ENCODE results near the gene NRL. TPM values are rescaled to one million over a fixed set of nuclear protein-coding genes. Genes with fewer than 3 reads are reported as not detected.

The NRL gene
- total and polyA plus RNA-seq, 8 donors, result 0.37 to 2.4 (median 1.4) TPM

- TF ChIP-seq, protein P1, sequence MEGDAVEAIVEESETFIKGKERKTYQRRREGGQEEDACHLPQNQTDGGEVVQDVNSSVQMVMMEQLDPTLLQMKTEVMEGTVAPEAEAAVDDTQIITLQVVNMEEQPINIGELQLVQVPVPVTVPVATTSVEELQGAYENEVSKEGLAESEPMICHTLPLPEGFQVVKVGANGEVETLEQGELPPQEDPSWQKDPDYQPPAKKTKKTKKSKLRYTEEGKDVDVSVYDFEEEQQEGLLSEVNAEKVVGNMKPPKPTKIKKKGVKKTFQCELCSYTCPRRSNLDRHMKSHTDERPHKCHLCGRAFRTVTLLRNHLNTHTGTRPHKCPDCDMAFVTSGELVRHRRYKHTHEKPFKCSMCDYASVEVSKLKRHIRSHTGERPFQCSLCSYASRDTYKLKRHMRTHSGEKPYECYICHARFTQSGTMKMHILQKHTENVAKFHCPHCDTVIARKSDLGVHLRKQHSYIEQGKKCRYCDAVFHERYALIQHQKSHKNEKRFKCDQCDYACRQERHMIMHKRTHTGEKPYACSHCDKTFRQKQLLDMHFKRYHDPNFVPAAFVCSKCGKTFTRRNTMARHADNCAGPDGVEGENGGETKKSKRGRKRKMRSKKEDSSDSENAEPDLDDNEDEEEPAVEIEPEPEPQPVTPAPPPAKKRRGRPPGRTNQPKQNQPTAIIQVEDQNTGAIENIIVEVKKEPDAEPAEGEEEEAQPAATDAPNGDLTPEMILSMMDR (IDR thresholded peaks at IDR 0.05), result no peak
- no peaks in the 10 kb centered on the region for H3K9me3 ChIP-seq
- FAIRE-seq, result no peak
- H3K4me3 ChIP-seq, result no peak overlapping the region
- intact Hi-C loops (cut with DNase I), result no loop called here
- WGBS, 2 donors, result 95 to 98% methylated on average over 10 of the region's 10 CpGs
- H3K36me3 ChIP-seq, result no peaks in the 10 kb centered on the region
- H3K27me3 ChIP-seq, result no peaks in the 10 kb centered on the region
- H3K27ac ChIP-seq, result no peak overlapping the region
- H3K4me1 ChIP-seq, result peaks cover 8 to 13% (median 9%) of the 10 kb centered on the region in 3 donors
- peak in 2 of 6 donors; percentile 30 to 39 for DNase-seq
- no peak for ATAC-seq
Measured at GRCh38 chr14:24060443-24060842, 54.3 kb downstream of the NRL start.

- Histone ChIP-seq H3K4me1 (peaks cover 8 to 13% (median 9%) of the 10 kb centered on the region in 3 donors), H3K4me3 (no peak overlapping the region), H3K36me3 (no peaks in the 10 kb centered on the region), H3K27me3 (no peaks in the 10 kb centered on the region), H3K27ac (no peak overlapping the region), H3K9me3 (no peaks in the 10 kb centered on the region)
- intact Hi-C loops (cut with DNase I), result loop anchor here in 2 of 3 donors (5.0 kb wide), 1 partner anchor 32 kb away; the partner anchor contains the start of gene PCK2 (in 2 of the 2)
- FAIRE-seq, result no peak
- WGBS, 2 donors, result 94% methylated on average over 16 of the region's 16 CpGs
- peak in 3 of 6 donors; percentile 11 to 76 (median 48) for DNase-seq
- TF ChIP-seq, protein P1 (IDR thresholded peaks at IDR 0.05), result no peak
- ATAC-seq, result no peak
Measured at GRCh38 chr14:24059841-24060388, 54.8 kb downstream of the NRL start.

- ATAC-seq, result no peak
- intact Hi-C loops (cut with DNase I), result loop anchor here in 2 of 3 donors (5.0 kb wide), 1 partner anchor 33 kb away; the partner anchor contains the start of gene PCK2 (in 2 of the 2)
- Histone ChIP-seq H3K36me3 (no peaks in the 10 kb centered on the region), H3K27me3 (no peaks in the 10 kb centered on the region), H3K4me1 (peaks cover 8 to 13% (median 9%) of the 10 kb centered on the region in 3 donors), H3K4me3 (no peak overlapping the region), H3K9me3 (no peaks in the 10 kb centered on the region), H3K27ac (no peak overlapping the region)
- FAIRE-seq, result no peak
- TF ChIP-seq, protein P1 (IDR thresholded peaks at IDR 0.05), result no peak
- WGBS, 2 donors, result 89 to 92% methylated on average over 10 of the region's 10 CpGs
- DNase-seq, result peak in 3 of 6 donors; percentile 17 to 62 (median 46)
Measured at GRCh38 chr14:24058951-24059475, 55.7 kb downstream of the NRL start.

DNA sequence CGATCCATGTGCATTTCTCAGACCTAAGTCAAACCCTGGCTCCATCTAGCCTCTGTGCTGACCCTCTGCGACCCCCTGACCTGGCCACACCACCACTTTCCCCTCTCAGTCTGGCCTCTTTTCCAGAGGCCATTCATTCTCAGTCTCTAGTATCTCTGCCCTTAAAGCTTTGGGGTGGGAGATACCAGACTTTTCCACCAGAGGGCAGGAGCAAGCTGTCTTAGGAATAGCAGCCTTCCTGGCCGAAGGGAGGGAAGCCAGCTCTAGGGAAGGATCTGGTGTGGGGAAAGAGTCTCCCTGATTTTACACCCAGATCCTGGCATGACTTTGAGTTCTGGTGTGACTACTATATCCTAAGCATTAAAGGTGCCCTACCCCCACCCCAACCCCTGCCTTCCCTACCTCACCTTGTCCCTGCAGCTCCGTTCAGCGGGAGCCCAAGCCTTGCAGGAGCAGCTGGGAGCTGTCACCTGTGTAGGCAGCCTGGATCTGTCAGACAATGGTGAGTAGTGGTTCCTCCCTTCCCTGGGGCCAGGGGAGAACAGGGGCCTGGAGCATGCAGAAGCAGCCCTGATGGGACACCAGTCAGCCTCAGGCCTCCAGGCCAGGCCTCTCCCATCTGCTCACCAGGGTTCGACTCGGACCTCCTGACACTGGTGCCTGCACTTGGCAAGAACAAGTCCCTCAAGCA lies 56.3 kb downstream of the NRL start:
- no peak overlapping the region for H3K4me3 ChIP-seq
- WGBS, 2 donors, result 37 to 68% methylated on average over 6 to 7 of the region's 7 CpGs
- no peak for FAIRE-seq
- no peaks in the 10 kb centered on the region for H3K36me3 ChIP-seq
- peaks cover 8 to 13% (median 9%) of the 10 kb centered on the region in 3 donors for H3K4me1 ChIP-seq
- ATAC-seq, result peak; percentile 78 to 95 (median 90)
- DNase-seq, result peak; percentile 33 to 85 (median 76)
- TF ChIP-seq, protein P1 (IDR thresholded peaks at IDR 0.05), result peak; percentile 22 to 73 (median 67)
- no peaks in the 10 kb centered on the region for H3K9me3 ChIP-seq
- H3K27me3 ChIP-seq, result no peaks in the 10 kb centered on the region
- intact Hi-C loops (cut with DNase I), result loop anchor here in 2 of 3 donors (5.0 kb wide), 1 partner anchor 34 kb away; the partner anchor contains the start of gene PCK2 (in 2 of the 2)
- H3K27ac ChIP-seq, result no peak overlapping the region

Data from pancreas (tissue), 10 donors.